ENCODE data around the gene MAP4K1.

The MAP4K1 gene

GRCh38 chr19:38639679-38640078, 21.9 kb upstream of the MAP4K1 start:
- H3K36me3 ChIP-seq (ENCODE audit: control insufficient read depth in 2 of 2, insufficient read depth in 1 of 2, low read length in 2 of 2): peaks cover 21 to 47% of the 10 kb centered on the region in 2 experiments
- ChIA-PET POLR2A (interaction anchor here (0.7 to 2.8 kb wide), 3 partner anchors 9 to 96 kb away, joined by 3 to 15 read pairs (median 11); partner anchors contain the start of genes ACTN4 and EIF3K), CTCF (interaction anchor here (0.5 to 8.2 kb wide), 5 partner anchors 10 to 96 kb away, joined by 3 to 95 read pairs (median 3); no protein-coding TSS in a partner anchor)
- TF ChIP-seq SETDB1 (IDR thresholded peaks at IDR 0.05; ENCODE audit: insufficient read length, low read length) (no peak), MYNN (tag by site-specific recombination; IDR thresholded peaks at IDR 0.05; ENCODE audit: borderline replicate concordance) (no peak), ZNF280C (tag by site-specific recombination; IDR thresholded peaks at IDR 0.05) (no peak), ZIC2 (tag by site-specific recombination; IDR thresholded peaks at IDR 0.05) (peak; percentile 53; the same call in 1 of the 2 replicates), ZNF529 (tag by site-specific recombination; IDR thresholded peaks at IDR 0.05; ENCODE audit: insufficient replicate concordance) (no peak)
- H3K4me3 ChIP-seq (ENCODE audit: low read depth, low read length): no peak overlapping the region
- H3K27ac ChIP-seq (ENCODE audit: extremely low read depth, low read depth, low read length): peak overlapping the region; percentile 17; the same call in 1 of the 2 replicates
- H3K4me1 ChIP-seq (ENCODE audit: control insufficient read depth, insufficient read depth, low read length): peaks cover 2% of the 10 kb centered on the region; the same call in 1 of the 2 replicates
- no peaks in the 10 kb centered on the region for H3K9me3 ChIP-seq (ENCODE audit: control insufficient read depth, insufficient read depth, low read depth, low read length)

- peaks cover 2% of the 10 kb centered on the region; the same call in 1 of the 2 replicates for H3K4me1 ChIP-seq (ENCODE audit: control insufficient read depth, insufficient read depth, low read length)
- POLR2A ChIA-PET: interaction anchor here (0.6 to 2.8 kb wide), 4 partner anchors 10 to 89 kb away, joined by 3 to 15 read pairs (median 8); partner anchors contain the start of genes ACTN4 and EIF3K
- CTCF ChIA-PET: interaction anchor here (0.6 to 8.2 kb wide), 13 partner anchors 9 to 292 kb away, joined by 3 to 95 read pairs (median 4); partner anchors contain the start of genes ACTN4, FAM98C, MRPS12 and SARS2
Measured at GRCh38 chr19:38638461-38638860, 20.7 kb upstream of the MAP4K1 start.

GRCh38 chr19:38635483-38636399, 18.0 kb upstream of the MAP4K1 start:
- Histone ChIP-seq H3K9me3 (ENCODE audit: control insufficient read depth, insufficient read depth, low read depth, low read length) (no peaks in the 10 kb centered on the region), H3K4me1 (ENCODE audit: control insufficient read depth, insufficient read depth, low read length) (no peaks in the 10 kb centered on the region; the same call in 1 of the 2 replicates), H3K36me3 (ENCODE audit: control insufficient read depth in 2 of 2, insufficient read depth in 1 of 2, low read length in 2 of 2) (peaks cover 30 to 78% of the 10 kb centered on the region in 2 experiments), H3K4me3 (ENCODE audit: low read depth, low read length) (no peak overlapping the region), H3K27ac (ENCODE audit: extremely low read depth, low read depth, low read length) (no peak overlapping the region)
- CTCF ChIA-PET: interaction anchor here (0.6 to 8.2 kb wide), 55 partner anchors 10 to 733 kb away, joined by 3 to 138 read pairs (median 5); partner anchors contain the start of genes ACTN4, EIF3K, FAM98C and MAP4K1
- POLR2A ChIA-PET: interaction anchor here (1.1 to 2.0 kb wide), 6 partner anchors 12 to 248 kb away, joined by 4 to 21 read pairs (median 14); partner anchors contain the start of genes ACTN4, EIF3K, FAM98C and GGN
- TF ChIP-seq ZNF132 (tag by site-specific recombination; IDR thresholded peaks at IDR 0.05; ENCODE audit: borderline replicate concordance) (no peak), KLF17 (tag by site-specific recombination; IDR thresholded peaks at IDR 0.05) (0 out of 2 replicates have a peak, but pooled peaks have one; percentile 30)

More at GRCh38 chr19:38638461-38638860, 20.7 kb upstream of the MAP4K1 start:
- Histone ChIP-seq H3K36me3 (ENCODE audit: control insufficient read depth in 2 of 2, insufficient read depth in 1 of 2, low read length in 2 of 2) (peaks cover 21 to 57% of the 10 kb centered on the region in 2 experiments), H3K9me3 (ENCODE audit: control insufficient read depth, insufficient read depth, low read depth, low read length) (no peaks in the 10 kb centered on the region), H3K4me3 (ENCODE audit: low read depth, low read length) (no peak overlapping the region), H3K27ac (ENCODE audit: extremely low read depth, low read depth, low read length) (0 out of 2 replicates have a peak overlapping the region, but pooled peaks have one; percentile 9)
- TF ChIP-seq ZNF248 (tag by site-specific recombination; IDR thresholded peaks at IDR 0.05): no peak
- TF ChIP-seq ZSCAN23 (tag by site-specific recombination; IDR thresholded peaks at IDR 0.05): no peak
- TF ChIP-seq ZNF488 (tag by site-specific recombination; IDR thresholded peaks at IDR 0.05): no peak
- TF ChIP-seq ZNF426 (tag by site-specific recombination; IDR thresholded peaks at IDR 0.05): no peak
- no peak for TF ChIP-seq EGR2 (tag by site-specific recombination; IDR thresholded peaks at IDR 0.05; ENCODE audit: low read depth)
- TF ChIP-seq ZNF404 (tag by site-specific recombination; IDR thresholded peaks at IDR 0.05): no peak
